Esophagus muscularis mucosa (tissue), 3 donors: ENCODE results near the gene CIB1.

ENCODE experiments used
- POLR2A ChIP-seq: fragments of 450-650 bp; IDR thresholded peaks from one replicate; pipeline ENCODE4 v1.6.1; 2017; ENCODE audit warnings: antibody characterized with exemption, moderate library complexity, mild to moderate bottlenecking, low read depth
- POLR2AphosphoS5 ChIP-seq, 2 donors: sonication (generic); formaldehyde crosslinking; IDR thresholded peaks; one replicate each; pipeline ENCODE4 v1.6.1; 2017; ENCODE audit warnings: antibody characterized with exemption in 2 of 2
- TF ChIP-seq, protein P1 (sequence below), 3 experiments: fragments of 200-600 bp in 2 of 3; fragments of 450-650 bp in 1 of 3; sonication (generic) in 2 of 3; IDR thresholded peaks; one replicate each; pipeline ENCODE4 v1.5.1; 2017 to 2019; ENCODE audit warnings: antibody characterized with exemption in 3 of 3, mild to moderate bottlenecking in 2 of 3, moderate library complexity in 1 of 3

DNA sequence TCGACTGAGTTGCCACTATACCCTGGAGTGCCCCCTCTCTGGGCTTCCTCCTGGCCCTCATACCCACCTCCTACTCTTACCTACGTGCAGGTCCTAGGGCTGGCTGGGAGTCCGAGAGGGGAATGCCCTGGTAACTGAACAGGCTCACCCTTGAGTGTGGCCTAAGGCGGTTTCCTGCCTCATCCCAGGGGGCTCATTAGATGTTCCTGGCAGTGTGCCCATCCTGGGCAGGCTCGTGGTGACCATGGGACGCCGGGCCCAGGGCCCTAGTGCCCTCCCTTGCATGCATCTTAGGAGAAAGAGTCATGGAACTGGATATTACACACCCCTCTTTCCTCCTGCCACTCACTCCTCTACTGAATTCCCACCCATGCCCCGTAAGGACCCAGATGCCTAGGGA is 29.8 kb downstream of the CIB1 start:
- TF ChIP-seq, protein P1, sequence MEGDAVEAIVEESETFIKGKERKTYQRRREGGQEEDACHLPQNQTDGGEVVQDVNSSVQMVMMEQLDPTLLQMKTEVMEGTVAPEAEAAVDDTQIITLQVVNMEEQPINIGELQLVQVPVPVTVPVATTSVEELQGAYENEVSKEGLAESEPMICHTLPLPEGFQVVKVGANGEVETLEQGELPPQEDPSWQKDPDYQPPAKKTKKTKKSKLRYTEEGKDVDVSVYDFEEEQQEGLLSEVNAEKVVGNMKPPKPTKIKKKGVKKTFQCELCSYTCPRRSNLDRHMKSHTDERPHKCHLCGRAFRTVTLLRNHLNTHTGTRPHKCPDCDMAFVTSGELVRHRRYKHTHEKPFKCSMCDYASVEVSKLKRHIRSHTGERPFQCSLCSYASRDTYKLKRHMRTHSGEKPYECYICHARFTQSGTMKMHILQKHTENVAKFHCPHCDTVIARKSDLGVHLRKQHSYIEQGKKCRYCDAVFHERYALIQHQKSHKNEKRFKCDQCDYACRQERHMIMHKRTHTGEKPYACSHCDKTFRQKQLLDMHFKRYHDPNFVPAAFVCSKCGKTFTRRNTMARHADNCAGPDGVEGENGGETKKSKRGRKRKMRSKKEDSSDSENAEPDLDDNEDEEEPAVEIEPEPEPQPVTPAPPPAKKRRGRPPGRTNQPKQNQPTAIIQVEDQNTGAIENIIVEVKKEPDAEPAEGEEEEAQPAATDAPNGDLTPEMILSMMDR (IDR thresholded peaks at IDR 0.05) = no peak
- TF ChIP-seq POLR2A = no peak
- TF ChIP-seq POLR2AphosphoS5 (IDR thresholded peaks at IDR 0.05) = peak in 1 of 2 donors; percentile 14
